OCI-LY7 (cell line): ENCODE measurements around the gene CEACAM6. TPM values are rescaled to one million over a fixed set of nuclear protein-coding genes. Genes with fewer than 3 reads are reported as not detected.

ENCODE experiments used
- BruUV-seq: library from RNA; stranded (reverse); fragments of 400-500 nt; replicated peaks from 2 replicates; lab custom pipeline; 2021; lab: Mats Ljungman, UMichigan
- CTCF ChIA-PET: fragments of 300-600 bp; sonication (Branson Sonifier 250); formaldehyde crosslinking; loops from one replicate; lab custom pipeline; 2022; ENCODE audit warnings: antibody characterized with exemption; ENCODE audit not compliant: unreplicated experiment; lab: Charles Lee
- POLR2A ChIA-PET: fragments of 300-600 bp; sonication (Branson Sonifier 250); formaldehyde crosslinking; loops from one replicate; lab custom pipeline; 2022; ENCODE audit warnings: antibody characterized with exemption; lab: Charles Lee
- DNase-seq: peaks from one replicate; pipeline ENCODE4 v3.0.0-alpha.2; 2015; ENCODE audit warnings: low spot score
- H2AFZ ChIP-seq: fragments of 200-600 bp; sonication (generic), shearing (Covaris generic); 2 replicates; pipeline ENCODE4 v1.6.1; 2014; ENCODE audit warnings: mild to moderate bottlenecking, antibody characterized with exemption, low read length, moderate library complexity
- H3K27ac ChIP-seq: fragments of 200-600 bp; sonication (generic); 2 replicates; pipeline ENCODE4 v1.5.1; 2014; ENCODE audit warnings: mixed run types, low read depth, mild to moderate bottlenecking, moderate library complexity, low read length, inconsistent platforms; ENCODE audit not compliant: poor library complexity, severe bottlenecking
- H3K36me3 ChIP-seq: fragments of 200-600 bp; sonication (generic); 2 replicates; pipeline ENCODE4 v1.6.1; 2014; ENCODE audit warnings: mild to moderate bottlenecking, antibody characterized with exemption, low read length, moderate library complexity, mixed read lengths; ENCODE audit not compliant: insufficient read depth
- H3K4me1 ChIP-seq: fragments of 200-600 bp; sonication (generic); 2 replicates; pipeline ENCODE4 v1.5.1; 2014; ENCODE audit warnings: mild to moderate bottlenecking, low read length; ENCODE audit not compliant: insufficient read depth, poor library complexity, severe bottlenecking
- H3K4me2 ChIP-seq: fragments of 200-600 bp; sonication (generic); 2 replicates; pipeline ENCODE4 v1.6.1; 2014; ENCODE audit warnings: mild to moderate bottlenecking, low read length
- H3K4me3 ChIP-seq: fragments of 200-600 bp; sonication (generic); 2 replicates; pipeline ENCODE4 v1.5.1; 2014; ENCODE audit warnings: mild to moderate bottlenecking, low read depth, low read length; ENCODE audit not compliant: poor library complexity, severe bottlenecking
- H3K79me2 ChIP-seq: fragments of 200-600 bp; sonication (generic); 2 replicates; pipeline ENCODE4 v1.6.1; 2016; ENCODE audit warnings: low read depth, mild to moderate bottlenecking, low read length, moderate library complexity, mixed read lengths; ENCODE audit not compliant: insufficient read depth
- H3K9me2 ChIP-seq: fragments of 200-600 bp; sonication (generic); 2 replicates; pipeline ENCODE4 v1.6.1; 2016; ENCODE audit warnings: mild to moderate bottlenecking, low read length, mixed read lengths; ENCODE audit not compliant: insufficient read depth
- H3K9me3 ChIP-seq: fragments of 200-600 bp; sonication (generic); 2 replicates; pipeline ENCODE4 v1.6.1; 2014; ENCODE audit warnings: mild to moderate bottlenecking, mixed run types, low read length, mixed read lengths
- H4K20me1 ChIP-seq: fragments of 200-600 bp; sonication (generic); 2 replicates; pipeline ENCODE4 v1.6.1; 2014; ENCODE audit warnings: mild to moderate bottlenecking, antibody characterized with exemption, low read length, moderate library complexity, mixed read lengths; ENCODE audit not compliant: insufficient read depth
- EZH2phosphoT487 ChIP-seq: fragments of 200-600 bp; sonication (generic); IDR thresholded peaks from 2 replicates; pipeline ENCODE4 v1.6.1; 2018; ENCODE audit warnings: low read depth, borderline replicate concordance, mild to moderate bottlenecking, mixed run types, antibody characterized with exemption, low read length, moderate library complexity, mixed read lengths
- intact Hi-C: fragments of 100-400 bp; cut with micrococcal nuclease; formaldehyde crosslinking; loops from one replicate; pipeline ENCODE4 v1.10.0; 2022; ENCODE audit not compliant: unreplicated experiment
- total RNA-seq, 2 experiments: library from RNA; depleted of rRNA in 1 of 2; stranded (reverse); fragments of >200 nt in 1 of 2; shearing (Covaris generic) in 1 of 2; gene quantifications; 2 replicates each; pipeline ENCODE4 v1.2.3, GENCODE V29; 2014 to 2022
- TF ChIP-seq, protein P1 (sequence below): fragments of 200-600 bp; sonication (generic); conservative IDR thresholded peaks from 2 replicates; pipeline ENCODE4 v1.5.1; 2014; ENCODE audit warnings: mild to moderate bottlenecking, antibody characterized with exemption, low read length, moderate library complexity, mixed read lengths

The CEACAM6 gene
- total RNA-seq, 2 experiments from 2014 or later: not detected

DNA sequence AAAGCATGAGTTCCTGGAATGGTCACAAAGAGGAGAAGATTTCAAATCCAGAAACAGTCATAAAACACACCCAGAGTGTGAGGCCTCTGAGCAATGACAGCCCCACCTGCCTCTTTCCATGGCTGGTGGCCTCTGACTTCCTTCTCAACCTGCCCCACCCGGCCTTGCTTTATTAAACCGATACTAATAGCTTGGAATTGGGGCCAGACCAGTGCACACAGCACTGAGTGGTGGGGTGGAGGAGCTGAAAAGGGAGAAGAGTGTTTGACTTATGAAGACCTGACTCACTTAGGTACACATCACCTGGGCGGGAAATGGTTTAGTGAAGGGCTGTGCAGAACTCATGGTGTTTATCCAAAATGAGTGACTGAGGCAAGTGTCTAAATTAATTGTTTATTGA lies 20.7 kb upstream of the CEACAM6 start:
- intact Hi-C loops: no loop called here
- TF ChIP-seq, protein P1, sequence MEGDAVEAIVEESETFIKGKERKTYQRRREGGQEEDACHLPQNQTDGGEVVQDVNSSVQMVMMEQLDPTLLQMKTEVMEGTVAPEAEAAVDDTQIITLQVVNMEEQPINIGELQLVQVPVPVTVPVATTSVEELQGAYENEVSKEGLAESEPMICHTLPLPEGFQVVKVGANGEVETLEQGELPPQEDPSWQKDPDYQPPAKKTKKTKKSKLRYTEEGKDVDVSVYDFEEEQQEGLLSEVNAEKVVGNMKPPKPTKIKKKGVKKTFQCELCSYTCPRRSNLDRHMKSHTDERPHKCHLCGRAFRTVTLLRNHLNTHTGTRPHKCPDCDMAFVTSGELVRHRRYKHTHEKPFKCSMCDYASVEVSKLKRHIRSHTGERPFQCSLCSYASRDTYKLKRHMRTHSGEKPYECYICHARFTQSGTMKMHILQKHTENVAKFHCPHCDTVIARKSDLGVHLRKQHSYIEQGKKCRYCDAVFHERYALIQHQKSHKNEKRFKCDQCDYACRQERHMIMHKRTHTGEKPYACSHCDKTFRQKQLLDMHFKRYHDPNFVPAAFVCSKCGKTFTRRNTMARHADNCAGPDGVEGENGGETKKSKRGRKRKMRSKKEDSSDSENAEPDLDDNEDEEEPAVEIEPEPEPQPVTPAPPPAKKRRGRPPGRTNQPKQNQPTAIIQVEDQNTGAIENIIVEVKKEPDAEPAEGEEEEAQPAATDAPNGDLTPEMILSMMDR: no peak
- TF ChIP-seq EZH2phosphoT487: no peak
- CTCF ChIA-PET: no interaction called here
- DNase-seq: no peak
- no TSS peak for BruUV-seq
- POLR2A ChIA-PET: no interaction called here
- no peaks in the 10 kb centered on the region for H3K4me1 ChIP-seq
- H3K4me3 ChIP-seq: no peak overlapping the region
- H3K36me3 ChIP-seq: no peaks in the 10 kb centered on the region
- H3K9me2 ChIP-seq: no peaks in the 10 kb centered on the region
- no peak overlapping the region for H2AFZ ChIP-seq
- H3K27ac ChIP-seq: no peak overlapping the region
- no peaks in the 10 kb centered on the region for H4K20me1 ChIP-seq
- H3K9me3 ChIP-seq: no peaks in the 10 kb centered on the region
- no peak overlapping the region for H3K4me2 ChIP-seq
- no peaks in the 10 kb centered on the region for H3K79me2 ChIP-seq

DNA sequence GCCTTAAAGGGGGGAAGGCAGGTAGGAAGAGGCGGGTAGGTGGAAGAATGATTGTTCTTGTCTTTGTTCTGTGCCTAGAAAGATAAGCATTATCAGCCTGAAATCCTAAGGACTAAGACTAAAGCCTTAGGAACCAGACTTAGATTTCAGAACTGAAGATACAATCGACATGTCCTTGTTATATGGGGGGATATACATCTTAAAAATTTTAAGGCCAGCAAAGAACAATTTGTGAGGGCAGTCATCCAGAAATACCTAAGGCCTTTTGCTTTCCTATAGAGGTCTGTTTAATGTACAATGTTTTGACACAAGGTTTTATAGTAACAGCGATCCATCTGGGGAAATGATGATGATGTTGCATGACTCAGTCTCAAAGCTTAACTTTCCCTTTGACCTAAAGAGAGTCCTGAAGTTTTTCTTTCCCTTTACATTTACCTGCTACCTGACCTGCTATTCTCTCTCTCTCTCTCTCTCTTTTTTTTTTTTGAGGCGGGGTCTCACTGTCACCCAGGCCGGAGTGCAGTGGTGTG lies 20.2 kb upstream of the CEACAM6 start:
- H3K9me3 ChIP-seq: no peaks in the 10 kb centered on the region
- no TSS peak for BruUV-seq
- H3K4me1 ChIP-seq: no peaks in the 10 kb centered on the region
- no peaks in the 10 kb centered on the region for H3K9me2 ChIP-seq
- DNase-seq: no peak
- no peak overlapping the region for H2AFZ ChIP-seq
- H3K36me3 ChIP-seq: no peaks in the 10 kb centered on the region
- no peaks in the 10 kb centered on the region for H3K79me2 ChIP-seq
- ChIA-PET POLR2A (no interaction called here), CTCF (no interaction called here)
- intact Hi-C loops: no loop called here
- H3K4me3 ChIP-seq: no peak overlapping the region
- no peaks in the 10 kb centered on the region for H4K20me1 ChIP-seq
- TF ChIP-seq, protein P1: no peak
- TF ChIP-seq EZH2phosphoT487: no peak
- no peak overlapping the region for H3K27ac ChIP-seq
- no peak overlapping the region for H3K4me2 ChIP-seq

DNA sequence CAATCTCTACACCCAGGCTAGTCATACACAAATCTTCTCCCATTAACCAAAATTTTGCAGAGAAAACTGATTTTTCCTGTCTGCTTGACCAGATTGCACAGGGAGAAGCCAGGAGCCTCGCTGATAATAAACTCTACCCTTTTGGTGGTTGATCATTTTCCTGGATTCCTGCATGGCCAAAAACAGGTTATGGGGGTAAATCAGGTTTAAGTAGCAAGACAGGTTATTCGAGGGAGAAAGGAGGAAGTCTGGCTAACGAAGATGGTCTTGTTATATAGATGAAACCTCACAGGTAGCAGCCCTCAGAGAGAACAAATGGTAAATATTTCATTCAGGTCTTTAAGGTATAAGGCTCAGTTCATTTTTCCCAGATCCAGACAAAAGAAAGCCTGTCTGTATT lies 16.0 kb upstream of the CEACAM6 start:
- Histone ChIP-seq H3K9me3 (no peaks in the 10 kb centered on the region), H2AFZ (no peak overlapping the region), H3K27ac (no peak overlapping the region), H3K4me3 (no peak overlapping the region), H4K20me1 (no peaks in the 10 kb centered on the region), H3K4me1 (no peaks in the 10 kb centered on the region), H3K36me3 (no peaks in the 10 kb centered on the region), H3K9me2 (no peaks in the 10 kb centered on the region), H3K79me2 (no peaks in the 10 kb centered on the region), H3K4me2 (no peak overlapping the region)
- BruUV-seq: no TSS peak
- ChIA-PET CTCF (no interaction called here), POLR2A (no interaction called here)
- intact Hi-C loops: no loop called here
- no peak for DNase-seq
- TF ChIP-seq, protein P1: no peak
- no peak for TF ChIP-seq EZH2phosphoT487
